UCSD-AML1 (cell line): Measurements from ENCODE around the gene FAM151B.
"Not testable (repeated sequence)": the region's sequence is repeated elsewhere in the genome, so short reads cannot be mapped to it uniquely, and the experiment has no call there.

Experiments used
- DNase-seq: peaks from one replicate; lab custom pipeline; 2025; ENCODE audit not compliant: unreplicated experiment; lab: John Stamatoyannopoulos, UW

Gene FAM151B

DNA sequence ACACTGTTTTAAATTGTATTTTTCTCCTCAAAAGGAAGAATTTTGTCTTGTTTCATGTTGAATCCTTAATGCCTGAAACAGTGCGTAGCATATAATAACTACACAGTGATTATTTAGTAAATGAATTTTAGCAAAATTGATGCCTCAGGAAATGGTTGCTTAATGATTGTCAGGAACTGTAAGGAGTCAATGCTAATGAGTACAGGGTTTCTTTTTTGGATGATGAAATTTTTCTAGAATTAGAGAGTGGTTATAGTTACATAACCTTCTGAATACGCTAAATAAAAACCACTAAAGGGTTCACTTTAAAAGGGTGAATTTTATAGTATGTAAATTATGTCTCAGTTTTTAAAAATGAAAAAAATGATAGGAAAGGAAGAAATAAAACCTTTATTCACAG lies 14.9 kb downstream of the FAM151B start:
- no peak for DNase-seq

DNA sequence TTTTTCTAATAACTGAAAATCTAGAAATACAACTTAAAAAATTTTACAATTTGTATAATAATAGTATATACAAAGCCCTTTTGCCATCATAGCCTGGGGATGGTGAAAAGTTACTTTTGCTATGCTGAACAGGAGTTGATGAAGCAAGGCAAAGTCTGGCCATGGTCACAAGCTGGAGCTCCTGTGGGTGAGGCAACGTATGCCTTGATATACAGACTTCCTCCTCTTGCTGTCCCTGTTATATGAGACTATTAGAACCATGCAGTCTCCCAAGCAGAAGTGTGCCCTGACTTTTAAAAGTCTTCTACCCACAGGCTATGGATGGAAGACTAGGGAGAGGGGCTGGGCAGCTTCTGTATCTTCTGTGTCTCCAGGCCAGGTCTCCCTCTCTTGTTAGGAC lies 15.7 kb downstream of the FAM151B start:
- no peak for DNase-seq

DNA sequence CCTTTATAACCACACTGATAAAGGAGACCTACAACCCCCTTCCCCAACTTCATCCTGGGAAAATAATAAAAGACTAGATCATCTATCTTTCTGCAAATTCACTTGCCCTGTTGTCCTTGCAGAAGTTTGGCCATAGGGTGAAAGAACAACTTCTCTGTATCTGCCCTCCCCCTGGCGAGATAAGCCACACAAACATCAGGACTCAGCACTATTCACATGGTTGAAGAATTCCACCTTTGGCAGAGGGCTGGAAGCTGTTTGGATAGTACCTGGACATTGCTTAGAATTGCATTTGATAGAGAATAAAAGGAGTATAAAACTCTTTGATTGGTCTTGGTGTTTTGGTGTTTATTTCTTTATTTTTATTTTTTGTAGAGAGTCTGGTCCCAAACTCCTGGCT lies 16.9 kb downstream of the FAM151B start:
- DNase-seq, result no peak

DNA sequence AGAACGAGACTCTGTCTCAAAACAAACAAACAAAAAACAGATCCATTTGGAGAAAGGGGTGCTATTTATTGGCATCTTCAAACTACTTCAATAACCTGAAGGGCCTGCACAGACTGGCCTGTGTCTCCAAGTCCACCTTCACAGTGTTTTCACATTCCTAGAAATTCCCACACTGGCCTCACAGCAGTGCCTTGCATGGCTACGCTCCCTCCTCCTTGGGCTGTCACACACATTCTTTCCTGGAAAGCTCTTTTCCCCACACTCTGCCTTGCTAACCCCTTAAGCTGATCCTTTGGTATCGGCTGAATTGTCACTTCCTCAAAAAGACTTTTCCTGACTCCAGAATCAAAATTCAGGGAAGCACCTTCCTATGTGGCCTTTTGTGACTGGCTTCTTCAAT lies 19.8 kb downstream of the FAM151B start:
- DNase-seq, result no peak

DNA sequence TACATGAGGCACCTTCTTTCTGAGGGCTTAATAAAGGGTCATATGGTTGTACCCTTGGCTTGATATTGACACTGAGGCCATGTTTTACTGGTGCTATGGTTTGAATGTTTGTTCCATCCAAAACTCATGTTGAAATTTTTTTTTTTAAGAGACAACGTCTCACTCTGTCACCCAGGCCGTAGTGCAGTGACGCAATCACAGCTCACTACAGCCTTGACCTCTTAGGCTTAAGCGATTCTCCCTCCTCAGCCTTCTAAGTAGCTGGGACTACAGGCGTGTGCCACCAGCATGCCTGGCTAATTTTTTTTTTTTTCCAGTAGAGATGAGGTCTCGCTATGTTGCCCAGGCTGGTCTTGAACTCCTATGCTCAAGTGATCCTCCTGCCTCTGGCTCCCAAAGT lies 20.9 kb downstream of the FAM151B start:
- no peak for DNase-seq

DNA sequence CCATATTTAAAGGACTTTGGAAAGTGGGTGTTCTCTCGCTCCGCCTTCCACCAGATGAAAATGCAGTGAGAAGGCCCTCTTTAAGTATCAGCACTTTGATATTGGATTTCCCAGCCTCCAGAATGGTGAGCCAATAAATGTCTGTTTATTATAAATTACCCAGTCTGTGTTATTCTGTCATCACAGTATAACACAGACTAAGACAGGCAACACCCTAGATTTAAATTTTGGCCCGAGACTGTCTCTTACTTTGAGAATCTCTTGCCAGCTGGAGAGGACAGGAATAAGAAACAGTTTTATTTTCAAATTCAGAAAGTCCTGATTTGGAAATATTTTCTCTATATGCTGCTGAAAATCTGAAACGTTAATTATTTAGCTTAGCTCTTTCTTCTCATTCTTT lies 21.5 kb downstream of the FAM151B start:
- DNase-seq, result no peak

DNA sequence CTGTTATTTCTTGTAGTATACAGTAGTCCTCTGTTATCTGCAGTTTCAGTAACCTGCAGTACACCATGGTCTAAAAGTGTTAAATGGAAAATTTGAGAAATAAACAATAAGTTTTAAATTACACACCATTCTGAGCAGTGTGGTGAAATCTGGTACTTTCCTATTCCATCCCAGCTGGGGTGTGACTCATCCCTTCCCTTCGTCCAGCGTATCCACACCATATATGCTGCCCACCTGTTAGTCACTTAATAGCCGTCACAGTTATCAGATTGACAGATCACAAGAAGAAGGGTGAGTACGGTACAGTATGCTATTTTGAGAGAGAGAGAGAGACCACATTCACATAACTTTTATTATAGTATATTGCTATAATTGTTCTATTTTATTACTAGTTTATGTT lies 28.9 kb downstream of the FAM151B start:
- DNase-seq, result no peak

DNA sequence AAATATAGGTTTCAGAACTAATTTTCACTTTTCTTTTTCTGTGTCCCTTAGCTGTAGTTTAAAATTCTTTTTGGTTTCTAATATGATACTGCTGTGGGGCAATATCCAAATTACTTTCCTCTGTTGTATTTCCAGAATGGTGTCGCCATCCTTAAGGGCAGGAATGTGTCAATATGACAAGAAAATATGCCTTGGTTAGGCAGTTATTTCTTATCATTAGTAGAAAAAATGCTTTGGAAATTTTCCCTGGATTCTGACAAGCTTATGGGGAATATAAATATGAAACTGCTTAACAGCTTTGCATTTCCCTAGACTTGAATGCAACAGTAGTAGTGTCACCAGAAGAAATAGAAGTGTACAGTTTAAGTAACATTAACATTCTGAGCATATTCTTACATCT lies 52.8 kb downstream of the FAM151B start:
- no peak for DNase-seq

DNA sequence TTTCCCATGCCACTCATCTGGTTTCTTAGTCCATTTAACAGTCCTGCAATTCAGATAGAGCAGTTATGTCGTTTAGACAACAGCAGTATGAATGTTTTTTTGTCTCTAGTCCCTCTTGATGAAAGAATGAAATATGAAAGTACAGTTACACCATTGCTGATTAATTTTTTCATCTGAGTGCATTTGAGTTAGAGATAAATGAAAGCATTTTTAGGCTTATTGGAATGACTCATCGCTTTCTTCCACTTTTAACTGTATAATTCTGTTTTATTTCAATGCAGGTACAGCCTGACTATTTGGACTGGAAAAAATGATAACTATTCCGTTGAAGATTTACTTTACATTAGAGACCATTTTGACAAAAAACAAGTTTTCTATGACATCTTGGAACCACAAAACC lies 53.5 kb downstream of the FAM151B start:
- no peak for DNase-seq

DNA sequence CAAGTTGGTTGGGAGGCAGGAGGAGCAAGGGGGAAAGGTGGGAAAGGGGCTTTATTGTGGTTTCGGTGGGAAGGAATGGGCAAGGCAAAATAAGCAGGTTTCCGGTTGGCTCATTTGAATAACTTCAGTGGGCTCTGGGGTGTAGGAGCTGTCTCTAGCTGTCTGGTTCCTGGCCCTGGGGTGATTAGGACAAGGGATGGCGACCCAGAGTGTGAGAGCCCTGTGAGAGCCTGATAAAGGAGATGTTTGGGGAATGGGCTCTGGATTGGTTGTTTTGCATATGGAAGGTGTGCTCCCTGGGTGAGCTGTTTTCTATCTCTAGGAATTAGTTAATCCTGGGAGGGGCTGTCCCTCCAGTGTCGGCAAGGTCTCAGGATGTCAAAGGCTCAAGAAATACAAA lies 66.7 kb downstream of the FAM151B start:
- DNase-seq, result no peak

DNA sequence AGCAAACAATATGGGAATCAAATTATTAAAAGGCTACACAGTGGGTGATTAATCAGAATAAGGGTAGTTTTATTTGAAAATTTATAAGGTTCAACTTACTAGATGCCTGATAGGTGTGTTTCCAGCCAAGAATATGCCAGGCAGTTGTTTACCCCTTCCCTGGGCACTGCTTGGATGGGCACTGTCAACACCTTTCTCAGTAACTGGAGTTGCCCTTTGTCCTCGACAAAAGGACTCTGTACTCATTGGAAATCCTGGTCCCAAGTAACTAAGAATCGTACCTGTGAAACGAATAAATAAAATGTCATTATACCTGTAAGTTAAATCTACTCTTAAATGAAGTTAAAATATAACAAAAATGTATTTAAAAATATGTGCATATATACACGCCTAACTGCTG lies 67.2 kb downstream of the FAM151B start:
- DNase-seq, result no peak

DNA sequence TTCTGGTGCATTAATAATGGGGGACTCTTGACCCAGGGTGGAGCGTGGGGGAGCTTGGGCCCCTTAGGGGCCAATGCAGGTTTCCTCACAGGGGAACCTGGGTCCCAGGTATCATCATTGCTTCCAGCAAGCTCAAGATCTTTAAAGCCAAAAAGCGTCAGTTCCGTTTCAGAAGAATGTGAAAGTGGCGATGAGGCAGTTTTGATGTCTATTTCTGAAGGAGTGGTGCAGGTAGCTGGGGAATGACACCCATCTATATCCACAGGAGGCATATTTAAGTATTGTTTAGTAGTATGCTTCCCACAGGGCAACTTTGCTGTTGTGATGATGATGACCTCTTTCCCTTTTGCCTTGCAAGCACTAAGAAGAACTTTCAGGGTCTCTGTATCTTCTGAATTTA lies 71.3 kb downstream of the FAM151B start:
- DNase-seq, result no peak

DNA sequence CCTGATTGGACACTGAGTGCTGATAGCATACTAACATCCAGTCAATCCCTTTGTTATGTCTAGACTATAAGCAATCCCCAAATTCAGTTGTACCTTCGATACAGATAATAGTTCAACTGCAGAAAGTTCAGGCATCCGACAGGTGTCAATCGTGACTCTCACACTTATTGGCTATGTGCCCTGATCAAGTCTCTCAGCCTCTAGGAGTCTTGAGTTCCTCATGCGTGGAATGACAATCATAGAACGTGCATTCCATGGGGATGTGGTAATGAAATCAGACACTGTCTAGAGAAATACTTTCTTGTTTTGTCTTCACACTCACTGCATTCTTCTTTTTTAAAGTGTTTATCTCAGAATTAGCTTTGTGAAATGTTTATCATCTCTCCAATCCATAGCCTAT lies 77.4 kb downstream of the FAM151B start:
- DNase-seq, result no peak

DNA sequence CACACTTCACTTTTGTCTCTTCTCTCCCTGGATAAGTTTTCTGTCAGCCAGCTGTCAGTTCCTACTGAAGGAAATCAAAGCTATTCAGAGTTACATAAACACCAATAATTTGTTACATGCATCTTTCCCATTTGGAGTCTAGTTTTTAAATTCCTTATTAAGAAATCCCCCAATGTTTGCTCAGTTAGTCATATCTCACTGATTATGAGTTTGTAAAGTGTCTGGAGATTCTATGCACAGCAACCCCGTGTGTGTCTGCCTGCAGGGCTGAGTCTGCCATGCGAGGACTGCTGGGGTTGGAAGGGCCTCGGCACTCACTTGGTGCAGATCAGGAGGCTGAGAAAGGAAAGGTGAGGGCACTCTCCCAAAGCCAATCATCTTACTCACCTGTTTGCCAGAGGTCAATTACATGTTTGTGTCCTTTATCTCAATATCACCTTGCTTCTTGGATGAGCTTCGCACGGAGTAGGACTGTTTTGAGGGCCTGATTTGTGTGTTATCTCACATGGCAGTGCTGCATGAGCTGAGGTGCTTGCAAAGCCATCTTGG lies 78.9 kb downstream of the FAM151B start:
- no peak for DNase-seq

DNA sequence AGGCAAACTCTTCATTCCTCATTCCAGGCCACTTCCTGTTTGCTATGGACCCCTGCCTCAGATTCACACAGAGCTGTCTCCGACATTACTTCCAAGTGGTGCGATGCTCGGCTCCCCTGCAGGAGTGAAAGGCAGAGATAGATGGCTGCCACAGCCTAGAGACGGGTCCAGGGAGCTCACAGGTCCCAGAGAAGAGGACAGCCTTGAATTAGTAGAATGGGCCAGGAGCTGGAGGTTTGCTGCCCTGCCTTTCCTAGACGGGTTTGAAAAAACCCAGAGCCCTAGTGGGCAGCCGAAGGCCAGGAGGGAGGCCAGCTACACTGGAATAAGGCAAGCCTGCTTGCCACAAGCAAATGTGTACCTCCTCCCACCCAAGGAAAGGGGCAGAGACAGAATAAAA lies 80.4 kb downstream of the FAM151B start:
- DNase-seq, result no peak

DNA sequence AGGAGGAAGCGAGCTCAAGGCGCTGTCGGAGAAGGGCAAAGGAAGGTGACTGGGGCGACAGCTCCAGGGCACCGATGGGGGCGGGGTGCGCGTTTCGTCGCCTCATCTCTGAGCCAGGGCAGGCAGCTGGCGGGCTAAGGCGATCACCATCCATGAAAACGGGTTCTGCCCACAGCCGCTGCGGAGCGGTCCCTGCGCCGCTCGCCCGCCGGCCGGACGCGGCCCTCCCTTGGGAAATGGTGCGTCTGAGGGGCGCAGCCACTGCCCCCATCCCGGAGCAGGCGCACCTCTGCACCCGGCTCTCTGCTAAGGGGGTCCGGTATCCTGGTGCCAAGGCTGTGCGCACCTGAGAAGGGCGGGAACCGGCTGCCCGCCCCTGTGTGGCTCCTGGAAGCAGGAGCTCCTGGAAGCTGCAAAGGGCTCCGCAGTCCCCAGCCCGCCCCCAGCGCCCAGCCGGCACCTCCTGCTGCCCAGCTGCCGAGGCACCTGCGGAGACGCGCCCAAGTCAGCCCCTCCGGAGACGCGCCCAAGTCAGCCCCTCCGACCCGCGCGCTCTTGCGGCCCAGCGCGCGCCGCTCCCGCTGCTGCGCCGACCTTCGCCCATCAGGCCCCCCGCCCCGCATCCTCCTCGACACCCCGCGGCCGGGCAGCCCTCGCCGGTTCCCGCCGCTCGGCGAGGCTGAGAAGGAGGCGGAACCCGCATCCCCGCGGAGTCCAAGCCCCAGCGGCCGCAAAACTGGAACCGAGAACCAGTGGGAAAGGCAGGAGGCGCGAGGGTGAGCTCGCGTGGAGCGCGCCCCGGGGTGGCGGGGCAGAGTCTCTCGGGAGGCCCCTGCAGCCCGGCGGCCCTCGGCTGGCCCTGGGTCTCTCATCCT lies 81.4 kb downstream of the FAM151B start:
- DNase-seq, result no peak

DNA sequence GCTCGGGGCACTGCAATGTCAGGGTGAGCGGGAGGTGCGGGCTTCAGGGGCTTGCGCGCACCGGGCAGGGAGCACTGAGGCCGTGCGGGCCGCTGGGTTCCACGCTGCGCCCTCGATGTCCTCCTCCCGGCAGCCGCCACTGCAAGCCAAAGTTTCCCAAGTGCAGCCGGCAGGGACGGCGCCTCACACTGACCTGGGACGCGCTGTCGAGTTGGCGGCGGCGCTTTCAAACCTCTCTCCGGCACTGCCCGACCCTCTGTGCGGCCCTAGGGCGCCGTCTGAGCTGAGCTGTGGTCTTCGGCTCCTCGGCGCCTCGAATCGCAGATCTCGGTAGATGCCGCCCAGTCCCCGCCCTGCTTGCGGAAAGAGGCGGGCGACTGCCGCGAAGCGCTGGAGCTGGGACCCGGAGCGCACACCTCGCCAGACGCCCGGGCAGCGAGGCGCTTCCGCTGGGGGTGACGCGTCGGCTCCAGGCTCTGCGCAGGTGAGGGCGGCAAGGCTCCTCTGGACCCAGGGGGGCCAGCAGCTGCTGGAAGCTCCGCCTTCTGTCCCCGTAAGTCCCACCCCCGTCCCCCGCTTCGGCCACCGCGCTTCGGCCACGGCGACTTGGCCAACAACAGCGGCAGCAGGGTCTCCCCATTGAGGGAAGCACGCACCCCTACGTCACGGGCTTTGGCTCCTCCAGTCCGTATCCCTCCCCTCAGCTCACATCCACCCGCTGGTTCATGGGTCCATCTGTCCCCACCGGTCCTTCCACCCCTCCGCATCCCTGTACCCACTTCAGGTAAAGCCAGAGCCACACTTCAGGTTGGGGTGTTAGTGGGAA lies 82.3 kb downstream of the FAM151B start, which contains the start of gene ANKRD34B:
Gene ANKRD34B, minus strand, starts transcription at position 320 of the 826 bp plus-strand sequence. CDS start 10,261 bp downstream, outside the sequence.
- DNase-seq, result no peak

DNA sequence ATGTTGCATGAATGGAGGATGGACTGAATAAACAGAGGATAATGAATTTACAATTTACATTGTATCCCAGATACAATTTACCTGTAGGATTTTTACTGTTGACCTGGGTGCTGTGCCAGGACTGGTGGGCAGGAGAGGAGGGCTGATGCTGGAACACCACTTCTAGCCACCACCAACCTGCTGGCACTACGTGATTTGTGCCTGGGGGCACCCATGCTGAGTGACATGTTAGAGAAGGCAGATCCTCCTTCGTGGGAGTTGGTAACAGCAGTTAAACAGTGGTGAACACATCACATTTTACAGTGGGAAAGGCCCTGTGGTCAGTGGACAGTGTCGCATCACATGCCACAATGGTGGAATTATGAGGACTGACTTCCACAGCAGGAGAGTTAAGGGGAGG lies 85.2 kb downstream of the FAM151B start:
- DNase-seq, result no peak

DNA sequence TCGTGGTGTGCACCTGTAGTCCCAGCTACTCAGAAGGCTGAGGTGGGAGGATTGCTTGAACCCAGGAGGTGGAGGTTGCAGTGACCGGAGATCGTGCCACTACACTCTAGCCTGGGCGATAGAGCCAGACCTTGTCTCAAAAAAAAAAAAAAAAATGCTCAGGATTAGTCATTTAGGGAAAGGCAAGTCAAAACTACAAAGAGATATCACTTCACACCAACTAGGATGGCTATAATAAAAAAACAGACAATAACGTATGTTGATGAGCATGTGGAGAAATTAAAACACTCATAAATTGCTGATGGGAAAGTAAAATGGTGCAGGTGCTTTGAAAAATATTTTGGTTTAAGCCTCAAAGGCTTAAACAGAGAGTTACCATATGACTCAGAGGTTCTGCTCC lies 88.5 kb downstream of the FAM151B start:
- DNase-seq, result no peak

DNA sequence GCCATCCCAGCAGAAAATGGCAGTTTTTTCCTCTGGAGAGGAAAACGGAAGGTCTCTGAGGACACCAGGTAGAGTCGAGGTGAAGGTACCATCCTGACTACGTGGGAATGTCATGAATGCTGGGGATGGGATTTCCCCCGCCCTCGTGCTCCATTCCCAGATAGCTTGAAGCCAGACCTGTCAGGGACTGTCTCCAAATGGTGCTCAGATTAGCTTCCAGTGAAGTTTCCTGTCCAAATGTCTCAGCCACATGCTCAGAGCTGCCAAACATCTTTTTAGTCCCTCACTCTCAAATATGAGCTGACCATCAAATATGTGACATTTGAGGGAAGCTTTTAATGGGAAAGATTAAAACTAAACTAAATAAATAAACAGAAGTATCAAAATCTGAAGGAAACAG lies 89.8 kb downstream of the FAM151B start:
- no peak for DNase-seq

DNA sequence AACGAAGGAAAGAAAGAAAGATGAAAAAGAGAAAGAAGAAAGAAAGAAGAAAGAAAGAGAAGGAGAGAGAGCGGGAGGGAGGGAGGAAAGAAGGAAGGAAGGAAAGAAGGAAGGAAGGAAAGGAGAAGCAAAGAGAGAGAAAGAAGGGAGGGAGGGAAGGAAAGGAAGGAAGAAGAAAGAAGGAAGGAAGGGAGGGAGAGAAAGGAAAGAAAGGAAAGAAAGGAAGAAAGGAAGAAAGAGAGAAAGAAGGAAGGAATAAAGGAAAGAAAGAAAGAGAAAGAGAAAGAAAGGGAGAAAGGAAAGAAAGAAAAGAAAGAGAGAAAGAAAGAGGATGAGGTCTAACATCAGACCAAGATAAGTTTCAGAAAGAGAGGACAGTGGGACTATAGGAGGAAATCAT lies 91.2 kb downstream of the FAM151B start:
- DNase-seq, result no peak

DNA sequence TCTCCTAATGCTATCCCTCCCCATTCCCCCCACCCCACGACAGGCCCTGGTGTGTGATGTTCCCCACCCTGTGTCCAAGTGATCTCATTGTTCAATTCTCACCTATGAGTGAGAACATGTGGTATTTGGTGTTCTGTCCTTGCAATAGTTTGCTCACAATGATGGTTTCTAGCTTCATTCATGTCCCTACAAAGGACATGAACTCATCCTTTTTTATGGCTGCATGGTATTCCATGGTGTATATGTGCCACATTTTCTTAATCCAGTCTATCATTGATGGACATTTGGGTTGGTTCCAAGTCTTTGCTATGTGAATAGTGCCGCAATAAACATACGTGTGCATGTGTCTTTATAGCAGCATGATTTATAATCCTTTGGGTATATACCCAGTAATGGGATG lies 92.4 kb downstream of the FAM151B start:
- DNase-seq, result not testable (repeated sequence)
